GM18526 (cell line): ENCODE data around the gene SRGN.

ENCODE experiments used
- POLR2A ChIP-seq: IDR thresholded peaks from 3 replicates; pipeline ENCODE4 v1.6.1; 2011; ENCODE audit not compliant: insufficient read length; ENCODE audit errors: extremely low read depth

The SRGN gene

DNA sequence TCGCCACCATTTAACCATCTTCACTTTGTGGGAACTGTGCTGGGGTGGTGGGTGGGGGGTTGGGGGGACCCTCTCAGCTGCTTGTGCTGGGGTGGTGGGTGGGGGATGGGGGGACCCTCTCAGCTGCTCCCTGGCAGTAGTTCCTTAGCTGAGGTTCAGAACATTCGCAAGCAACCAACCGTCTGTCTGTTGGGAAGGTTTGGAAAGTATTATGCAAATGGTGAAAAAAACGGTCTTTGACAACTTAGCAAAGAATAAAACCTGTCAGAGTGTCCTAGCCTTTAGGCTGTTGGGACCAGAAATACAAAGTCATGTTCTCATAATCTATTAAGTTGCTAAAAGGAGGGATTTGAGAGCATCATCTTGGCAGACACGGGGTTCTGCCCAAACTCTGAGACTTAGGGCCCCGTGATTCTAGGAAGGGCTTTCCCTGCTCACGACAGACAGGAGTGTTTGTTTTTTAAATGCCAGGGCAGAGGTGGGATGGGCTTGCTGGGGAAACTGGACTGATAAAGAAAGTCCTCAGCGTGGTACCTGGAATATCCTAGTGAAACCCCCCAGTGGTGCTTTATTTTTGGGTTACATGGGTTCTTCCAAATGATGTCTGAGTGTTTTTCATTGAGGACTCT, 14.1 kb upstream of the SRGN start:
- TF ChIP-seq POLR2A, result no peak

DNA sequence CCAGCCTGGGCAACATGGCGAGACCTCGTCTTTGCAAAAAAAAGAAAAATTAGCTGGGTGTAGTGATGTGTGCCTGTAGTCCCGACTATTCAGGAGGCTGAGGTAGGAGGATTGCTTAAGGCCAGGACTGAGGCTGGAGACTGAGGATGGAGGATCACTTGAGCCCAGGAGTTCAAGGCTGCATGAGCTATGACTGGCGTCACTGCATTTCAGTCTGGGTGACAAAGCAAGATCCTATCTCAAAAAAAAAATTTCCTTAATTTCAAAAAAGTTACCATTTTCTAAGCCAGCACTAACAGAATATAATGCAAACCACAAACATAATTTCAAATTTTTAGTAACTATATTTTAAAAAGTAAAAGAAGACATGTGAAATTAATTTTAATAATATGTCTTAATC, 13.4 kb upstream of the SRGN start:
- no peak for TF ChIP-seq POLR2A

DNA sequence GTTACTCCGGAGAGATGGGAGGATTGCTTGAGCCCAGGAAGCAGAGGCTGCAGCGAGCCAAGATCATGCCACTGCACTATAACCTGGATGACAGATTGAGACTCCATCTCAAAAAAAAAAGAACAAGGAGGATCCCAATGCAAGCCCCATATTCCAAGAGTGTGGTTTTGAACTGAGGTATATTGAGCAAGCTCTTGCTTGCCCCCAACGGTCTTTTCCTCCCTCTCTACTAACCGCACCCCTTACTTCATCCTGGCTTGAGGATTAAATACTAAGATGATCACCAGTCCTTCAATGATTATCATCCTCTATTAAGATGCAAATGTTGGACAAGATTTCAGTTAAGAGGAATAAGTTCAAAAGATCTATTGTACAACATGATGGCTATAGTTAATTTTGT, 12.5 kb upstream of the SRGN start:
- no peak for TF ChIP-seq POLR2A

DNA sequence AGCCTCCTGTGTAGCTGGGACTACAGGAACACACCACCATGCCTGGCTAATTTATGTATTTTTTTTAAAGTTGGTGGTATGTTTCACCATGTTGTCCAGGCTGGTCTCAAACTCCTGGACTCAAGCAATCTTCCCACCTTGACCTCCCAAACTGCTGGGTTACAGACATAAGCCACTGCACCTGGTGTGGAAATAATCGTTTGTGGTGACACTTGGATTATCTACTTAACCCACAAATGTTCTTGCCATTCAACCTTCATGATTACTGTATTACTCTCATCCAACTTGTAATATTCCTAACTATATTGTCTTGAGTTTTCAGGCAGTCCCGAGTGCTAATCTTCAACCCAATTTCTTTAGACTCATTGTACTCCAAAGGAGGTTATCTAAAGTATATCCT, 9.6 kb upstream of the SRGN start:
- TF ChIP-seq POLR2A, result no peak

DNA sequence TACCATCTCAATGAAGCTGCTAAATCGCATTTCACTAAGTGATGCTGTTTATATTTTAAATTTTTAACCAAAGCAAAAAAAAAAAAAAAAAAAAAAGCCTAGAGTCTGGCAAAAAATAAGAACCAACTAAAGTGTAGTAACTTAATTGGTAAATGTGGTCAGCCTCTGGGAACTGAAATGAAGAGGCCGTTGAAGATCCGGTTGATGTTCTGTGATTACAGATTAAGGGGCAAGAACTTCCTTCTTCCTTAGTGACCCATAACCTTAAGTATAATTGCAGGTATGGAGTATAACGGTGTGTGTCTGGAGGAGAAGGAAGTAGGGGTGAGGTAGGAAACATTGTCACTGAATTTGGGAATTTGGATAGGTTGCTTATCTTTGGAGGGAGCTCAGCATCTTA, 7.7 kb upstream of the SRGN start:
- TF ChIP-seq POLR2A, result no peak

DNA sequence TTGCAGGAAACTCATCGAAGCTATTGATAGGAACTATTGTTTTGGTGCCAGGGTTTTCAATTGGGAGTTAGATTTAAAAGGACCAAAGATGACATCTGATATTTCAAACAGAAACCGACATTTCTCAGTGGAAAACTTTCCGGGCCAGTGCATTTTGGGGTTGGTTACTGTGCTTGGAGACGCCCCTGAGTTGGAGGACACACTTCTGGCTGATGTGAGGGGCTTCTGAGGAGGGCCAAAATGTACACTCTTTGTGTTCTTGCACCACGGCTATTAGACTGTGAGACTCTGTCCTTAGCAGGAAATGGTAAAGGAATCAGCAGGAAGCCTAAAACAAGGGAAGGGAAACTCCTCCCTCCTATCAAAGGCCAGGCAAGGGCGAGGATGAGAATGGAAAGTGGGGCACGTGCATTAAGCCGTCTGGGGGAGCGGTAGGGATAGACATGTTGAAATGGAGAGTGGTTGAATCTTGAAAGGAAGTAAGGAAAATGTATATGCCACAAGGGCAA, 1.8 kb upstream of the SRGN start:
- TF ChIP-seq POLR2A, result no peak

DNA sequence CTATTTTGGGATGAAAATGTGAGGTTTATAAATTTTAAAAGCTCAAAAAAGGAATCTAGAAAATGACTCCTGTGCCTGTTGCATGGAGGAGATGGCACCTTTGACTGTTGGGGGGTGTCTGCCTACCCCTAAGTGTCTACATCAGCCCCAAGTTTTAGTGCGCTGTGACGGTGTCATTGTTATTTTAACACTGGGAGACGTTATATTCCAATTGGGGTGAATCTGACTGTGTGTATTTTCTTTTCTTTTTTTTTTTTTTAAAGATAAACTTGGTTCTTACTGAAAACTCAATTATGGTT, 517 bp downstream of the SRGN start:
- TF ChIP-seq POLR2A, result no peak

DNA sequence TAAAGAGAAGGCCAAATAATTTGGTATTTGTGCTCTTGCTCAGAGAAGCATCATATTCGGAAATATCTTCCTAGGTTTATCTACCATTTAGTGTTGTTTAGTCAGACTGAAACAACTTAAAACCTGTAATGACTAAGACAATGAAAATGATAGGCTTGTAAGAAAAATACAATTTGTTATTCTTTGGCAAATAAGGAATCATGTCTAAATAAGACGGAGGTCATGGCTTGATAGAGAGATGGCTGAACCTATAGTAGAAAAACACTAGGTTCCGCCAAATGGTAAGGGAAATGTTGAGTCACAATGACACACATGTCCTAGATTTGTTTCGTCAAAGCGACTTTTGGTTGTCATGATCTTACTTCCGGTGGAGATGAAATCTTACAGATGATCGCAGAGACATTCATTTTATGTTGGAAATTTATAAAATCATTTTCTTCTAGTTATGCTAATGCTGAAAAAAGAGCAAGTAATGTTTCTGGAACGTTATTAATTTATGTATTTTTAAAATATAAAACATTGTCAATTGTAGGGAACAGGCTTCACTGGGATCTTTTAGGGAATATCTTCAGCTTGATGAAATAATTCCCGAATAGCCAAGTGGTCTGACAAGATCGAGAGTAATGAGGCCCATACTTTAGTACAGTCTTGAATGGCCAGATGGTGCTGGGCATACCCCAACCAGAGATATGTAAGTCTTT, 1.0 kb downstream of the SRGN start:
- no peak for TF ChIP-seq POLR2A

DNA sequence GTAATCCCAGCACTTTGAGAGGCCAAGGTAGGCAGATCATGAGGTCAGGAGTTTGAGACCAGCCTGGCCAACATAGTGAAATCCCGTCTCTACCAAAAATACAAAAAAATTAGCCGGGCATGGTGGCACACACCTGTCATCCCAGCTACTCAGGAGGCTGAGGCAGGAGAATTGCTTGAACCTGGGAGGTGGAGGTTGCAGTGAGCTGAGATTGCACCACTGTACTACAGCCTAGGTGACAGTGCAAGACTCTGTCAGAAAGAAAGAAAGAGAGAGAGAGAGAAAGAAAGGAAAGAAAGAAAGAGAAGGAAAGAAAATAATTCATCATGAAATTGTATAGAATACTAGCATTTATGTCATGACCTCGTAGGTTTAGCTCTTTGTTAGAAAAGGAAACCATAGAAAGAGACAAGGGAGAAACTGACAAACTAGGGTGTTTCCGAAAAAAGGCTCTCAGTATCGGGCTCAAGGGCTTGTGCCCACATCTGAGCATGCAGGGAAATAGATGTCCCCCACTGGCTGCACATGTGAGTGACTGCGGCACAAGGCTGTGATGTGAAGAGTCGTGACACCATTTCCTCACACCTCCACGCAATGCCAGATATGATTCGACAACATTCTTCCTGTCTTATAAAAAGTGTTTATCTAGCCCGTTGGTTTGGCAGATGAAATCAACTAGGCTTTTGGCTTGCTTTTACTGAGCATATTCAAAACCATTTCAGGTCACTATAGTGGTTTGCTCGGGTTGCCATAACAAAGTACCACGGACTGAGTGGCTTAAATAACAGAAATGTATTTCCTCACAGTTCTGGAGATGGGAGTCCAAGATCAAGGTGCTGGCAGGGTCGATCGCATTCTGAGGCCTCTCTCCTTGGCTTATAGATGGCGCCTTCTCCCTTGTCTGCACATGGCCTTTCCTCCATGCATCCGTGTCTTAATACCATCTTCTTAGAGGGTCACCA, 2.0 kb downstream of the SRGN start:
- no peak for TF ChIP-seq POLR2A

DNA sequence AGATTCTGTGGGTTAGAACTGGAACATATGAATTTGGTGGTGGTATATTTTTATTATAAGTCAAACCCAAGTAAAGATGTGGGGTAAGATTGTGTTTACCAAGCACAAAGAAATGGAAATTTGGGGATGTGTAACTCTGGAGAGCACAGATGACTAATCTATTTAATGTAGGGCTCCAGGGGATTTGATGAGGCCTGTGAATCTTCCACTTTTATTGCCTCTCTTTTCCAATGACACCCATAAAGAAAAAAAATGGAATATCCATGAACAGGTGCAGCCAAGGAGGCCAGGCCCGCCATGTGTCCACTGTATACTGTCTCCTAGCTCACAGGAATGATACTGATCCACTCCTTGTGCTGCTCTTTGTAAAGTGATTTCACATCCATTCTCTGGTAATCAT, 2.8 kb downstream of the SRGN start:
- no peak for TF ChIP-seq POLR2A

DNA sequence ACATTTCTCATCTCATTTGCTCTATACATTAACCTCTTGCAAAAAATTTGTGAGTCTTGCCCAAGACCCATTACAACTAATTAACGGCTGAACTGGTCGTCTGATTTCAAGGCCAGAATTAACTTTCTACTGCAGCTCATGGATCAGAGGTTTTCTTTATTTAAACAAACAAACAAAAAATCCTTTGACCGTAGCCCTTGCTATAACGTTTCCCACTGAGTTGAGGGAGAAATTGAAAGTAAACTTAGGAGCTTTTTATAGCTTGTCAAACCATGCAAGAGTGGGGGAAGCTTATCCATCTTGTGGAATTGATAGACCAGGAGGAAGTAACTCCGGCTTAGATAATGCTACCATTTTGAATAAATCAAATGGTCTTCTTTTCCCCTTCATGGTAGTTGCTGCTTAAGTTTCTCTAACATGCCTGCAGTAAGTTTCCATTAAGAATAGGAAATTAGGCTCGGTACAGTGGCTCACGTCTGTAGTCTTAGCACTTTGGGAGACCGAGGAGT, 3.3 kb downstream of the SRGN start:
- no peak for TF ChIP-seq POLR2A

DNA sequence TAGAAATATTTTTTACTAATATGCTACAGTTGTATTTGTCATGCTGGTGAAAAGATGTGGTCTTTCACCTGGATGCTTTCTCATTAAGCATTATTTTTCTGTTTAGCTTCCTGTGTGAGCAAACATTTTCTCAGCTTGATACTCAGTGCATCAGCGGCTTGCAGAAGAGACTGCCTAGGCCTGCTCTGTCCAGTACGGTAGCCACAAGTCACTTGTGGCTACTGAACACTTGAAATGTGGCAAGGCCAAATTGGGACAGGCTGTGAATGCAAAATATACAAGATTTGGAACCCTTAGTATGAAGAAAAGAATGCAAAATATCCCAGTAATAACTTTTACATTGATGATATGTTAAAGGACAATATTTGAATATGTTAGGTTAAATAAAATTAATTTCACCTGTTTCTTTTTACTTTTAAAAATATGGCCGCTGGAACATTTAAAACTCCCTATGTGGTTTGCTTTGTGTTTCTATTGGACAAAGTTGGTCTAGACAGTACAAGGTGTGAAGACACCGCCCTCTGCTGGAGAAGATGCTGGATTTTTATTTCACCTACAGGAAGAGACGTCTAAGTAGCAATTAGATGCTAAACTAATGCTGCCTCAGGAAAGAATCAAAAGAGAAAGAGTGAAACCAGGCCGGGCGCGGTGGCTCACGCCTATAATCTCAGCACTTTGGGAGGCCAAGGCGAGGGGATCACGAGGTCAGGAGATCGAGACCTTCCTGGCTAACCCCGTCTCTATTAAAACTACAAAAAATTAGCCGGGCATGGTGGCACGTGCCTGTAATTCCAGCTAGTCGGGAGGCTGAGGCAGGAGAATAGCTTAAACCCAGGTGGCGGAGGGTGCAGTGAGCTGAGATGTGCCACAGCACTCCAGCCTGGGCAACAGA, 5.3 kb downstream of the SRGN start:
- TF ChIP-seq POLR2A, result no peak

DNA sequence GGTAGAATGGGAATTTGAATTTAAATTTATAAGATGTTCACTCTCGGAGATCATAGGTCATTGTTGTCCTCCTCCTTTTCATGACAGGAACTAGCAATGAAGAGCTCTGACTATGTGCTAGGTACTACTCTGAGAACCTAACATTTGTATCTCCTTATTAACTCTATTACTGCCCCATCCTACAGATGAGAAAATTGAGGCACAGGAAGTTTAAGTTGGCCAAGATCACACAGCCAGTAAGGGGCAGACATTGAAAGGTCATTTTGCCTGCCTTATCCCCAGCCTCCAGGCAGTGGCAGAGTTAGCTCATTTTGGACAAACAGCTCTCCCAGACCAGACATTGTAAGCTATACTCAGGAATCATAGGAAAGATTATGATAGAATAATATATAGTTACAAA, 6.0 kb downstream of the SRGN start:
- no peak for TF ChIP-seq POLR2A

DNA sequence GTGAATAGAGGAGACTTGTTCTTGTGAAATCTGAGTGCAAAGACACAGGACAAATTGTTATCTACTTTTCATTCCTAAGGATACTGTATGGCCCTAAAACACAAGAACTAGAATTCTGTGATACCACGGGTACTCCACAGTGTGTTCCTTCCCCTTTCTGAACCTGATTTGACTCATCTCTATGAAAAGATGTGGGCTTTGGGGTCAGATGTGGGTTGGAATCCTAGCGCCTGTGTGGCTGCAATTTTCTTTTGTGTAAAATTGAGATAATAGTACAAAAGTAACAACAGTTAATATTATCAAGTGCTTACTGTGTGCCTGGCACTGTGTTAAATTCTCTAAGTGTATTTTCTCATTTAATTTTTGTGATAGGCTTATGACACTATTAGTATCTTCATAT, 8.1 kb downstream of the SRGN start:
- TF ChIP-seq POLR2A, result no peak

DNA sequence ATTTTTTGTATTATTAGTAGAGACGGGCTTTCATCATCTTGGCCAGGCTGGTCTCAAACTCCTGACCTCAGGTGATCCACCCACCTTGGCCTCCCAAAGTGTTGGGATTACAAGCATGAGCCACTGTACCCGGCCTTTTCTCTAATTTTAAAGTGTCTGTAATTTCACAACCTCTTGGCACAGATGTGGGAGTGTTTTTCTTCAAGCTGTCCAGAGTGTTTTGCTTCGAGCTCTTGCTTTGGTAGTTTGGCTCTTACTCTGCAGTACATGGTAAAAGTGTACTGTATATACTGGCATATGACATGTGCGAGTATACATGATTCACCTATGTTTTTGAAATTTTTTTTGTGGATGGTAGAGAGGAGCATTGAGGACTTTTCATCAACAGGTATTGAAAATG, 9.8 kb downstream of the SRGN start:
- TF ChIP-seq POLR2A, result no peak
